Loucy (cell line): ENCODE data around the gene CD27.

Experiments
- CTCF ChIP-seq: fragments of 200-600 bp; sonication (generic); conservative IDR thresholded peaks from 2 replicates; pipeline ENCODE4 v1.5.1; 2014; ENCODE audit warnings: mild to moderate bottlenecking, antibody characterized with exemption, low read length
- EZH2phosphoT487 ChIP-seq: fragments of 200-600 bp; IDR thresholded peaks from 2 replicates; pipeline ENCODE4 v1.6.1; 2018; ENCODE audit warnings: antibody characterized with exemption, mild to moderate bottlenecking, moderate library complexity, borderline replicate concordance

GRCh38 chr12:6399884-6400644 is 44.7 kb upstream of the CD27 start:
- TF ChIP-seq CTCF (no peak), EZH2phosphoT487 (no peak)
